Posterior cingulate gyrus (tissue), 11 donors: ENCODE data around the gene ZNF420.
A peak's percentile ranks its signal among the peaks of the same experiment; 100 is the strongest.

ENCODE experiments used
- DNase-seq, 10 donors: peaks; one replicate each; pipeline versions ENCODE4 v3.0.0 to v3.0.0-alpha.2; 2020 to 2021; ENCODE audit warnings: mixed read lengths in 3 of 10
- intact Hi-C: fragments of 100-400 bp; cut with DNase I; formaldehyde crosslinking; loops from one replicate; pipeline ENCODE4 v1.15.1; 2023

The ZNF420 gene

GRCh38 chr19:37128821-37129177 lies 50.6 kb downstream of the ZNF420 start:
- intact Hi-C loops: no loop called here
- DNase-seq: no peak

GRCh38 chr19:37136111-37136510 lies 57.9 kb downstream of the ZNF420 start:
- intact Hi-C loops: no loop called here
- DNase-seq: no peak

- DNase-seq: no peak
- intact Hi-C loops: no loop called here
Measured at GRCh38 chr19:37148214-37148613, 70.0 kb downstream of the ZNF420 start.

DNA sequence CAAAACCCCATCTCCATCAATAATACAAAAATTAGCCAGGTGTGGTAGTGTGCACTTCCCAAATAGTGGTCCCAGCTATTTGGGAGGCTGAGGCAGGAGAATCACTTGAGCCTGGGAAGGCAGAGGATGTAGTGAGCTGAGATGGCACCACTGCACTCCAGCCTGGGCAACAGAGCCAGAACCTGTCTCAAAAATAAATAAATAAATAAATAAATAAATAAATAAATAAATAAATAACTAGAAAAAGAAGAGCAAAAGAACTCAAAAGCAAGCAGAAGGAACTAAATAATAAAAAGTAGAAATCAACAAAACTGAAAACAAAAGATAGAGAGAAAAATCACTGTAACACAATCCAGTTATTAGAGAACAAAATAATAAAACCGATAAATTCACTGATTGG lies 81.9 kb downstream of the ZNF420 start:
- no peak for DNase-seq
- intact Hi-C loops: no loop called here

DNA sequence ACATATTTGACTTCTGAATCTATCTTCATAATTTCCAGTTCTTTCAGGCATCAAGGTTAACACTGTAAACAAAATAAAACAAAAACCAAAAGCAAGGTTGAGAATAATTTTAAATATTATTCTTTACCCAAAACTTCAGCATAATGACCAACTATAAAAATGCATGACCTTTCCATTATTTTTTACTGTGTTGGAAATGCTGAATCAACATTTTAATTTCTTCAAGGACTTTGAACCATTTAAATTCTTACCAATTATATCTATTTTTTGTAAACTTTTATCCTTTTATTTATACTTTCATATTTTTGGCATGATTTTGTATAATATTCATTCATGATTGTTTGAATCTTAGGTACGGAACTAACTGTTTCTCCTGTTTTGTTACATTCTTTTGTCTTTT lies 87.4 kb downstream of the ZNF420 start:
- intact Hi-C loops: no loop called here

GRCh38 chr19:37172368-37173366 lies 94.4 kb downstream of the ZNF420 start, which contains the start of gene ZNF585A:
Gene ZNF585A, minus strand, starts transcription at chr19:37172695. Its CDS starts 2,785 bp downstream, at chr19:37169910.
- intact Hi-C loops: loop anchor here (5.0 kb wide), 2 partner anchors 45 to 200 kb away; partner anchors contain the start of gene ZNF383
- DNase-seq: peak; percentile 84 to 99 (median 92)

More for the DNA sequence above, 87.4 kb downstream of the ZNF420 start:
- no peak for DNase-seq
